Body of pancreas (tissue), 4 donors: ENCODE data around the gene DOCK9. TPM values are rescaled to one million over a fixed set of nuclear protein-coding genes. Genes with fewer than 3 reads are reported as not detected.

Experiments
- ATAC-seq: fragments of 150-250 bp; one replicate; pipeline ENCODE4 v1.9.1; 2016
- DNase-seq, 4 donors: peaks; one replicate each; pipeline ENCODE4 v3.0.0-alpha.2; 2019
- H3K27ac ChIP-seq, 4 donors: fragments of 200-600 bp; sonication (generic); 1 replicate in 3 of 4; 2 replicates in 1 of 4; pipeline versions ENCODE4 v1.5.1 to v1.6.1; 2016 to 2019; ENCODE audit warnings: mild to moderate bottlenecking in 1 of 4, mixed read lengths in 1 of 4, moderate library complexity in 1 of 4
- H3K27me3 ChIP-seq, 2 donors: fragments of 200-600 bp; sonication (generic); one replicate each; pipeline ENCODE4 v1.6.0; 2016; ENCODE audit warnings: mild to moderate bottlenecking in 1 of 2
- H3K36me3 ChIP-seq, 2 donors: fragments of 200-600 bp; sonication (generic); replicated peaks in 1 of 2; 2 replicates each; pipeline ENCODE4 v1.5.1; 2016; ENCODE audit warnings: low read depth in 2 of 2; ENCODE audit not compliant: insufficient read depth in 1 of 2
- H3K4me1 ChIP-seq: fragments of 200-600 bp; sonication (generic); one replicate; pipeline ENCODE4 v1.6.0; 2016
- H3K4me3 ChIP-seq, 2 donors: fragments of 200-600 bp; sonication (generic); 1 replicate in 1 of 2; 2 replicates in 1 of 2; pipeline ENCODE4 v1.5.1; 2016 to 2019
- H3K9me3 ChIP-seq, 3 donors: fragments of 200-600 bp; sonication (generic); 1 replicate in 2 of 3; 2 replicates in 1 of 3; pipeline ENCODE4 v1.5.1; 2016
- CTCF ChIP-seq, 7 experiments: fragments of 450-650 bp in 4 of 7; fragments of 200-600 bp in 3 of 7; sonication (generic) in 3 of 7; IDR thresholded peaks; one replicate each; pipeline ENCODE4 v1.5.1; 2016 to 2019; ENCODE audit warnings: antibody characterized with exemption in 7 of 7
- POLR2A ChIP-seq, 3 donors: fragments of 450-650 bp; IDR thresholded peaks; one replicate each; pipeline ENCODE4 v1.6.1; 2016; ENCODE audit warnings: antibody characterized with exemption in 3 of 3, mild to moderate bottlenecking in 2 of 3
- WGBS, 2 donors: methylation state at CpG; one replicate each; pipeline ENCODE4 v1.1.5; 2017; 5-methylcytosine and 5-hydroxymethylcytosine counted together
- intact Hi-C: fragments of 100-400 bp; cut with DNase I; formaldehyde crosslinking; loops from one replicate; pipeline ENCODE4 v1.15.1; 2023
- total RNA-seq, 2 donors: library from RNA; depleted of rRNA; stranded (reverse); fragments of >200 nt; gene quantifications; one replicate each; pipeline ENCODE4 v1.1.0, GENCODE V29; 2016

Gene DOCK9
- total RNA-seq, 2 donors from 2014 or later, result 35.3 to 73.5 TPM

GRCh38 chr13:98771838-98772611, 205.8 kb downstream of the DOCK9 start:
- intact Hi-C loops, result no loop called here
- H3K27ac ChIP-seq, result peak overlapping the region in 3 of 4 donors; percentile 51 to 63 (median 59)
- DNase-seq, result peak; percentile 25 to 57 (median 48)
- TF ChIP-seq POLR2A (IDR thresholded peaks at IDR 0.05) (no peak), CTCF (IDR thresholded peaks at IDR 0.05) (no peak)
- H3K4me3 ChIP-seq, result no peak overlapping the region
- no peaks in the 10 kb centered on the region for H3K9me3 ChIP-seq
- 31 to 37% methylated on average over 16 of the region's 16 CpGs for WGBS, 2 donors
- no peaks in the 10 kb centered on the region for H3K27me3 ChIP-seq
- peaks cover 15% of the 10 kb centered on the region for H3K4me1 ChIP-seq
- ATAC-seq, result peak; percentile 77
- H3K36me3 ChIP-seq, result no peaks in the 10 kb centered on the region

GRCh38 chr13:98769736-98770135, 208.1 kb downstream of the DOCK9 start:
- WGBS, 2 donors, result 83 to 92% methylated on average over 7 of the region's 7 CpGs
- H3K4me3 ChIP-seq, result no peak overlapping the region
- H3K4me1 ChIP-seq, result peaks cover 15% of the 10 kb centered on the region
- intact Hi-C loops, result no loop called here
- H3K9me3 ChIP-seq, result no peaks in the 10 kb centered on the region
- no peak for DNase-seq
- no peak for TF ChIP-seq POLR2A (IDR thresholded peaks at IDR 0.05)
- no peak overlapping the region for H3K27ac ChIP-seq
- no peaks in the 10 kb centered on the region for H3K36me3 ChIP-seq
- no peak for ATAC-seq
- H3K27me3 ChIP-seq, result no peaks in the 10 kb centered on the region

- WGBS, 2 donors, result 73 to 75% methylated on average over 4 of the region's 4 CpGs
- Histone ChIP-seq H3K36me3 (no peaks in the 10 kb centered on the region), H3K4me1 (peaks cover 15% of the 10 kb centered on the region), H3K27ac (no peak overlapping the region), H3K27me3 (no peaks in the 10 kb centered on the region), H3K9me3 (no peaks in the 10 kb centered on the region), H3K4me3 (no peak overlapping the region)
- no peak for TF ChIP-seq POLR2A (IDR thresholded peaks at IDR 0.05)
- no peak for TF ChIP-seq CTCF (IDR thresholded peaks at IDR 0.05)
- DNase-seq (no peak), ATAC-seq (no peak)
- intact Hi-C loops, result no loop called here
These were observed 209.3 kb downstream of the DOCK9 start for GRCh38 chr13:98768522-98768921.

GRCh38 chr13:98766697-98767096, 211.2 kb downstream of the DOCK9 start:
- no peak for ATAC-seq
- no peaks in the 10 kb centered on the region for H3K9me3 ChIP-seq
- no peak overlapping the region for H3K27ac ChIP-seq
- H3K4me1 ChIP-seq, result peaks cover 5% of the 10 kb centered on the region
- H3K4me3 ChIP-seq, result no peak overlapping the region
- WGBS, 2 donors, result 44 to 49% methylated on average over 11 of the region's 11 CpGs
- intact Hi-C loops, result no loop called here
- H3K36me3 ChIP-seq, result no peaks in the 10 kb centered on the region
- H3K27me3 ChIP-seq, result no peaks in the 10 kb centered on the region
- DNase-seq, result no peak
- no peak for TF ChIP-seq POLR2A (IDR thresholded peaks at IDR 0.05)
- TF ChIP-seq CTCF (IDR thresholded peaks at IDR 0.05), result no peak

GRCh38 chr13:98765996-98766519, 211.8 kb downstream of the DOCK9 start:
- no peaks in the 10 kb centered on the region for H3K36me3 ChIP-seq
- DNase-seq (no peak), ATAC-seq (no peak)
- TF ChIP-seq CTCF (IDR thresholded peaks at IDR 0.05), result no peak
- TF ChIP-seq POLR2A (IDR thresholded peaks at IDR 0.05), result no peak
- H3K27ac ChIP-seq, result peak overlapping the region in 1 of 4 donors; percentile 8
- H3K4me1 ChIP-seq, result no peaks in the 10 kb centered on the region
- no peak overlapping the region for H3K4me3 ChIP-seq
- WGBS, 2 donors, result 74 to 79% methylated on average over 8 of the region's 8 CpGs
- H3K27me3 ChIP-seq, result no peaks in the 10 kb centered on the region
- intact Hi-C loops, result no loop called here
- H3K9me3 ChIP-seq, result no peaks in the 10 kb centered on the region
